Thyroid gland (tissue), 4 donors: ENCODE results near the gene HADHA. TPM values are rescaled to one million over a fixed set of nuclear protein-coding genes. Genes with fewer than 3 reads are reported as not detected.

Experiments
- DNase-seq, 2 donors: peaks; one replicate each; pipeline ENCODE4 v3.0.0-alpha.2; 2019
- H3K27ac ChIP-seq, 3 donors: fragments of 200-600 bp; sonication (generic); 1 replicate in 2 of 3; 2 replicates in 1 of 3; pipeline ENCODE4 v1.5.1; 2016 to 2019; ENCODE audit warnings: mild to moderate bottlenecking in 1 of 3, moderate library complexity in 1 of 3
- H3K27me3 ChIP-seq: fragments of 200-600 bp; sonication (generic); one replicate; pipeline ENCODE4 v1.5.1; 2019
- H3K36me3 ChIP-seq, 2 donors: fragments of 200-600 bp; sonication (generic); one replicate each; pipeline ENCODE4 v1.5.1; 2016 to 2019
- H3K4me1 ChIP-seq, 2 donors: fragments of 200-600 bp; sonication (generic); one replicate each; pipeline ENCODE4 v1.5.1; 2017 to 2019
- H3K4me3 ChIP-seq, 3 donors: fragments of 200-600 bp; sonication (generic); replicated peaks in 1 of 3; 1 replicate in 2 of 3; 2 replicates in 1 of 3; pipeline ENCODE4 v1.5.1; 2016; ENCODE audit warnings: mild to moderate bottlenecking in 1 of 3
- H3K9me3 ChIP-seq: fragments of 200-600 bp; sonication (generic); one replicate; pipeline ENCODE4 v1.5.1; 2017
- POLR2A ChIP-seq, 2 donors: fragments of 450-650 bp; IDR thresholded peaks; one replicate each; pipeline ENCODE4 v1.6.1; 2017; ENCODE audit warnings: antibody characterized with exemption in 2 of 2, mild to moderate bottlenecking in 2 of 2, moderate library complexity in 1 of 2
- WGBS, 2 donors: methylation state at CpG; one replicate each; pipeline ENCODE4 v1.1.5; 2017; 5-methylcytosine and 5-hydroxymethylcytosine counted together
- intact Hi-C: fragments of 100-400 bp; cut with DNase I; formaldehyde crosslinking; loops from one replicate; pipeline ENCODE4 v1.15.1; 2023
- total RNA-seq, 4 donors: library from RNA; depleted of rRNA; stranded (reverse); fragments of >200 nt; gene quantifications; one replicate each; pipeline ENCODE4 v1.2.3, GENCODE V29; 2016
- TF ChIP-seq, protein P1 (sequence below), 6 experiments: fragments of 200-600 bp in 3 of 6; fragments of 450-650 bp in 3 of 6; sonication (generic) in 3 of 6; IDR thresholded peaks; one replicate each; pipeline ENCODE4 v1.5.1; 2016 to 2019; ENCODE audit warnings: antibody characterized with exemption in 6 of 6, mild to moderate bottlenecking in 2 of 6, inconsistent platforms in 1 of 6, moderate library complexity in 1 of 6

Gene HADHA
- total RNA-seq, 4 donors from 2014 or later, result 113 to 149 (median 140) TPM

DNA sequence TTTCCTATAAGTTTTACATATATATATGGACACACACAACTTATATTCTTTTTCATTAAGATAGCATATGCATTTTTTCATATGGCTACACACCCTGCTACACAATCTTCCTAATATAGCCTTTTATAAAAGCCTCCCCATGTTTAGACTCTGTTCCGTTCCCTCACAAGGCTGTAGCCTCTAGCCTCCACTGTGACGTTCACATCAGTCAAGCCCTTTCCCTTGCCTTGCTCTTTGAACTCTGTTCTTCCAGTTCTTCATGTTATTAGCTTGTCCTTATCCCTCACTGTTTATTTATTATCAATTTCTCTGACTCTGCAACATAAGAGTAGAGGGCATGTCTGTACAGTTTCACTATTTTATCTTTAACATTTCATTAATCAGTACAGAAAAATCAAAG, 39.2 kb upstream of the HADHA start:
- H3K27ac ChIP-seq, result no peak overlapping the region
- H3K4me1 ChIP-seq, result no peaks in the 10 kb centered on the region
- H3K4me3 ChIP-seq, result no peak overlapping the region
- H3K27me3 ChIP-seq, result no peaks in the 10 kb centered on the region
- TF ChIP-seq POLR2A (IDR thresholded peaks at IDR 0.05), result no peak
- TF ChIP-seq, protein P1, sequence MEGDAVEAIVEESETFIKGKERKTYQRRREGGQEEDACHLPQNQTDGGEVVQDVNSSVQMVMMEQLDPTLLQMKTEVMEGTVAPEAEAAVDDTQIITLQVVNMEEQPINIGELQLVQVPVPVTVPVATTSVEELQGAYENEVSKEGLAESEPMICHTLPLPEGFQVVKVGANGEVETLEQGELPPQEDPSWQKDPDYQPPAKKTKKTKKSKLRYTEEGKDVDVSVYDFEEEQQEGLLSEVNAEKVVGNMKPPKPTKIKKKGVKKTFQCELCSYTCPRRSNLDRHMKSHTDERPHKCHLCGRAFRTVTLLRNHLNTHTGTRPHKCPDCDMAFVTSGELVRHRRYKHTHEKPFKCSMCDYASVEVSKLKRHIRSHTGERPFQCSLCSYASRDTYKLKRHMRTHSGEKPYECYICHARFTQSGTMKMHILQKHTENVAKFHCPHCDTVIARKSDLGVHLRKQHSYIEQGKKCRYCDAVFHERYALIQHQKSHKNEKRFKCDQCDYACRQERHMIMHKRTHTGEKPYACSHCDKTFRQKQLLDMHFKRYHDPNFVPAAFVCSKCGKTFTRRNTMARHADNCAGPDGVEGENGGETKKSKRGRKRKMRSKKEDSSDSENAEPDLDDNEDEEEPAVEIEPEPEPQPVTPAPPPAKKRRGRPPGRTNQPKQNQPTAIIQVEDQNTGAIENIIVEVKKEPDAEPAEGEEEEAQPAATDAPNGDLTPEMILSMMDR (IDR thresholded peaks at IDR 0.05), result no peak
- intact Hi-C loops, result no loop called here
- H3K36me3 ChIP-seq, result peaks cover 54 to 67% of the 10 kb centered on the region in 2 donors
- H3K9me3 ChIP-seq, result no peaks in the 10 kb centered on the region
- no peak for DNase-seq
- WGBS, 2 donors, result 95 to 99% methylated on average over 2 of the region's 2 CpGs

DNA sequence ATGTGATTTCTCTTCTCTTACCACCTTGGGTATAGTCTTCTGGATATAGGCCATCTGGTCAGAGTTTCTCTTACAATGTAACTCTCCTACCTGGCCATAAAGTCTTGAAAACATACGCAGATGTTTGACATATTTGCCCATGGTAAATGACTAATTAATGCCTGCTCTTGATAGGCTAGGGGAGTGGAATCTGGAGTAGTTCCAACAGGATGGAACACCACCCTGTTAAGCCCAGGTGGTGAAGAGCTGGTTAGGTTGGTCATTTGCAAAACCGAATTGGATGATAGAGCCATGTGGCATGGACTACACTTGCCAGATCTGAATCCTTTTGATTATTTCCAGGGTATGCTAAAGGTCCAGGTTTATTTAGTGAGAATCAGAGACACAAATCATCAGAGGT, 36.8 kb upstream of the HADHA start:
- intact Hi-C loops, result no loop called here
- WGBS, 2 donors, result 87 to 94% methylated on average over 2 of the region's 2 CpGs
- TF ChIP-seq POLR2A (IDR thresholded peaks at IDR 0.05), result no peak
- Histone ChIP-seq H3K27me3 (no peaks in the 10 kb centered on the region), H3K9me3 (no peaks in the 10 kb centered on the region), H3K4me3 (no peak overlapping the region), H3K4me1 (peaks cover 0 to 5% of the 10 kb centered on the region in 2 donors), H3K27ac (no peak overlapping the region), H3K36me3 (peaks cover 56 to 64% of the 10 kb centered on the region in 2 donors)
- DNase-seq, result no peak

DNA sequence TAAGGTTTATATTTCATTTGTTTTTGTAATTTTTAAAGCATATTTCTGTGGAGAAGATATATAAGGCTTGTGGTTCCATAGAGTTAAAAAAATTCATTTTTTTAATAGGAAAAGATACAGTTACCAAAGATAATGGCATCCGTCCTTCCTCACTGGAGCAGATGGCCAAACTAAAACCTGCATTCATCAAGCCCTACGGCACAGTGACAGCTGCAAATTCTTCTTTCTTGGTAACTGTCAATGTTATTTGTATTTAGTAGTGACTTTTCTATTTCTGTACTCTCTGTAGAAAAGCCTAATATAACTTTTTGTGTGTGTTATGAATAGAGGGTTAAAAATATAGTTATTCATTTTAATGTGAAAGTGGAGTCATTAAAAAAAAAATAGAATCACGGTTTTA, 35.5 kb upstream of the HADHA start:
- Histone ChIP-seq H3K36me3 (peaks cover 47 to 53% of the 10 kb centered on the region in 2 donors), H3K27me3 (no peaks in the 10 kb centered on the region), H3K9me3 (no peaks in the 10 kb centered on the region), H3K4me1 (peaks cover 8 to 16% of the 10 kb centered on the region in 2 donors), H3K27ac (no peak overlapping the region), H3K4me3 (no peak overlapping the region)
- no peak for DNase-seq
- TF ChIP-seq POLR2A (IDR thresholded peaks at IDR 0.05), result no peak
- TF ChIP-seq, protein P1 (IDR thresholded peaks at IDR 0.05), result no peak
- 93 to 98% methylated on average over 3 of the region's 3 CpGs for WGBS, 2 donors
- intact Hi-C loops, result no loop called here

DNA sequence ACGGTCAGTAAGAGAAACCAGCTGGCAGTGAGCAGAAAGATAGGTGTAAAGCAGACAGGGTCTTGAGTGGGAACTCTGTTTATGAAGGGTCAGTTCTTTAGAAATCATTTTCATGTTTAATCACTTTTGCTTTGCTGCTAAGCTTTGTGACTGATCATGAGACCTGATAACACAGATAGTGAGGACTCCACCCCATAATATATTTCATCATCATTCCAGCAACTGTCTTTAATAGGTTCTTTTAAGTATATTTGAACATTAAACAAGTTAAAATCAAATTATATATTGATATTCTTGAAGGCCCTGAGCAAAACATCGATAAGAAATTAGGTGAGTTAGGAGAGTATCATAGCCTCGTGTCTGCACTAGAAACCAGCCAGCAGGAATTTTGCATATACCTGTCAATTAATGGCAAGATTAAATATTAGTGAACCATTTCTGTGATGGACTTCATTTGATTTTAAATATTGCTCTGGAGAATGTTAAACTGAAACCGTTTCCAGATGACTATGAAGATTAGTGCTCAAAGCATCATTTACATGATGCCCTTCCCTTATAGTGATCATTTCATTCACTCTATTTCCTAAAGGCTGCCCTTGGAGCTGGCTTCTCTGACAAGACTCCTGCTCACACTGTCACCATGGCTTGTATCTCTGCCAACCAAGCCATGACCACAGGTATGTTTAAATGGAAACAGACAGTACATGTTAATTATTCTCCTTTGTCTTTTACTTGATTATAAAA, 32.2 kb upstream of the HADHA start:
- WGBS, 2 donors, result 91 to 94% methylated on average over 4 of the region's 4 CpGs
- DNase-seq, result no peak
- Histone ChIP-seq H3K4me3 (no peak overlapping the region), H3K27me3 (no peaks in the 10 kb centered on the region), H3K27ac (peak overlapping the region in 2 of 3 donors; percentile 94 to 95), H3K36me3 (peaks cover 26 to 31% of the 10 kb centered on the region in 2 donors), H3K4me1 (peaks cover 26 to 38% of the 10 kb centered on the region in 2 donors), H3K9me3 (no peaks in the 10 kb centered on the region)
- intact Hi-C loops, result no loop called here
- no peak for TF ChIP-seq POLR2A (IDR thresholded peaks at IDR 0.05)
- TF ChIP-seq, protein P1 (IDR thresholded peaks at IDR 0.05), result no peak

DNA sequence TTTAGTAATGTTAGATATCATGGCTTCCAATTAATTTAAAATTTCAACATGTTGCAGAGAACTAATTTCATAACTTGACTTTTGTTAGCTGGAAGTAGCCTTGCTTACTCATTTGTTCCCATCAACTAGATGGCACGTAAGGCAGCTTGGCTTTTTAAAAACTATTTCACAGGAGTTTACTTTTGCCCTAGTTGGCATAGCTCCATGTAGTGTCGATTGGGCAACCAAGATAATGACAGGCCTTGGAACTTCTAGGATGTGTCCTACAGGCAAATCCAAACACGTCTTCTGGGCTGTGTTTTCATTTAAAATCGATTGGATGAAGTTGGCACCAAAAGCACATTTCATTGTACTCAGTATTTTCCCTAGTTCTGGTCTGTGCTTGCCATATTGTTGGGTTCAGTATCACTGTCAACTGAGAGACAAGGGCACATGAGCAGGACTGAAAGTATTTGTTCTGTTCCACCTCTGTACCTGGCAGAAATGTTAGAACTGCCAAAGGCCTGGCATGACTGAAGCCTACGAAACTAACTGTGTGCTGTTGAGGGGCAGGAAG, 29.7 kb upstream of the HADHA start:
- peaks cover 26 to 41% of the 10 kb centered on the region in 2 donors for H3K4me1 ChIP-seq
- no peaks in the 10 kb centered on the region for H3K27me3 ChIP-seq
- peak; percentile 71 to 72 for DNase-seq
- no peak overlapping the region for H3K4me3 ChIP-seq
- H3K27ac ChIP-seq, result peak overlapping the region; percentile 88 to 95 (median 94)
- TF ChIP-seq, protein P1 (IDR thresholded peaks at IDR 0.05), result no peak
- peak in 1 of 2 donors; percentile 45 for TF ChIP-seq POLR2A (IDR thresholded peaks at IDR 0.05)
- H3K9me3 ChIP-seq, result no peaks in the 10 kb centered on the region
- peaks cover 12 to 18% of the 10 kb centered on the region in 2 donors for H3K36me3 ChIP-seq
- WGBS, 2 donors, result 6 to 10% methylated on average over 5 of the region's 5 CpGs
- intact Hi-C loops, result no loop called here
